GM19395 (cell line): ENCODE results near the gene SDR42E1.
"Not testable (repeated sequence)": the region's sequence is repeated elsewhere in the genome, so short reads cannot be mapped to it uniquely, and the experiment has no call there.

Source experiments
- ATAC-seq: cut with Tn5 transposase; IDR thresholded peaks from one replicate; pipeline ENCODE4 v1.9.1; 2021; ENCODE audit warnings: mild to moderate bottlenecking, moderate library complexity; ENCODE audit not compliant: unreplicated experiment

SDR42E1 gene

DNA sequence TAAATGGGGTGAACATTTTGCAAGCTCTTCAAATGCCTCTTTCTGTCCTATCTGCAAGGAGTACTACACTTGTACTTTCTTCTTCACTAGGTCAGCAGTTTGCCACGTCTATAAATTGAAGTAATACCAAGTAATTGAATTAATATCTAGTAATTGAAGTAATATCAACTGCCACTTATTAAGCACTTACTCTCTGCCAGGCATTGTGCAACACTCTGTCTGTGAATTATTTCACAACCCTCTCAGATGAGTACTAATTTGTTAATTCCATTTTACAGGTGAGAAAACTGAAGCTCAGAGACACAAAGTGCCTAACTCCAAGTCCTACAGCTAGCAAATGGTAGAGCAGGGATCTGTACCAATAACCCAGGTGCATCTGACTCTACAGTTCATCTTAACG, 4.1 kb downstream of the SDR42E1 start:
- ATAC-seq = no peak

DNA sequence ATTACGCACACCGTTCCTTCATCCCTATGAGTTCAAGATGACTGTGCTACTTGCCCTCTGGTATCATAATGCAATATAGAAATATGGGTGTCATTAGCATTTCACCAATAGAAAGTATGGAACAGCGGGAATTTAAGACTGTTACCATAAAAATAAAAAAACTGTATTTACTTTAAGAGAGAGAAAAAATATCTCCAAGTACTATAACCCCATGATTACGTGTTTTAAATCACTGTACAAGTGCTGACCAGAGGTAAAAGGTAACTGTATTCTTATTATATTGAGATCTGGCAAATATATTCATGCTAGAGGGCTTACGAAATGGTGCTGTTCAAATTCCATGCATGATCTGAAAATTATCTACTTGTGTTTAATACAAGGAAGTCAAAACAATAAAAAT, 5.2 kb downstream of the SDR42E1 start:
- no peak for ATAC-seq

- ATAC-seq = no peak
These were observed 6.0 kb downstream of the SDR42E1 start for GRCh38 chr16:82005027-82005830.

GRCh38 chr16:82004601-82005000, 6.7 kb downstream of the SDR42E1 start:
- no peak for ATAC-seq

DNA sequence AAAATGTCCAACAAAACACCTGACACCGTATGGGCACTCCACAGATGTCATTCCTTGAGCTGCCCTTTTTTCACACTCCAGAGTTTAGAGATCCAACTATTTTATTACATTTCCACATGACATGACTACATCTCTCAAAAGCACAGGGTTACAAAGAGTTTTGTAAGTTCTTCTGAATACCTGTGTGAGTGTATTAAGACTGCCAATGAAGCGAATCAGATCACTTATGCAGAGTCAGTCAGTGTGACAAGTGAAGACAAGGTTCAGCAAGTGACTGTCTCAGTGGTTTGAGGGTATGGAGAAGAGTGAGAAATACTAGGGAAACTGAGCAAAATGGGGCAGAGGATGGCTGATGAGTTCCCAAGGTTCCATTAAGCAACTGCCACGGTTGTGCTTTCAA, 8.4 kb downstream of the SDR42E1 start:
- ATAC-seq = no peak

GRCh38 chr16:81997738-81998137, 13.5 kb downstream of the SDR42E1 start:
- ATAC-seq = no peak

GRCh38 chr16:81996664-81997509, 14.4 kb downstream of the SDR42E1 start:
- ATAC-seq = no peak

DNA sequence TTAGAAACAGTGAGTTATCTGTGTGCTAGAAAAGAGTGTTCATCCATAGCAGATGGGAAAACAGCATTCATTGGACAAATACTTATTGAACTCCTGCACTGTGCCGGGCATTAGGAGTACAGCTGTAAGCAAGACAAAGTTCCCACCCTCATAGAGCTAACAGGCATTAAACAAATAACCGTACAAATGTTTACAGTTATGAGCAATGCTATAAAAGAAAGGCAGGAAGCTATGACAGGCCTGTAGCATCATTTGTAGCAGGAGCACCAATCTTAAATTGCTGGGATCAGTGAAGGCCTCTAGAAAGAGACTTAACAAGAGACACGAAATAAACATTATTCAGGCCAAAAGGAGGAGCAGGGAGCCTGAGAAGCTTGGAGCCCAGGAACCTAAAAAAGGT, 15.6 kb downstream of the SDR42E1 start:
- ATAC-seq = no peak

DNA sequence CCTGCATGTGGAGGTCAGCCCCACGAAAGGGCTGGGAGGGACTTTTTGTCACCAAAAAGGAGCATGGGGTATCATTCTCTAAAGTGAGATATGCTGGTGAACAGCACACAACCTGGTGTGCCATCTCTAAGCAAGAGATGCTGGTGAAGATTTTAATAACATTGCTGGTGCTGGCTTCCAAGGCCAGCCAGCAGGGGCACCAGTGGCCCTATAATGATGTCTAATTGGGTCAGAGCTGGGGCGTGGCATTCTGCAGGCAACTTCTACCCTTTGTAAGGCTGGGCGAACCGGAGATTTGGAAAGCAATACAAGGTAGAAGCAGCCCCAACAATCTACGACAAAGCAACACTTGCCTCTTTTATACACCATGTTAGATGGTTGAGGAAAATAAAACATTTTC, 16.8 kb downstream of the SDR42E1 start:
- no peak for ATAC-seq

DNA sequence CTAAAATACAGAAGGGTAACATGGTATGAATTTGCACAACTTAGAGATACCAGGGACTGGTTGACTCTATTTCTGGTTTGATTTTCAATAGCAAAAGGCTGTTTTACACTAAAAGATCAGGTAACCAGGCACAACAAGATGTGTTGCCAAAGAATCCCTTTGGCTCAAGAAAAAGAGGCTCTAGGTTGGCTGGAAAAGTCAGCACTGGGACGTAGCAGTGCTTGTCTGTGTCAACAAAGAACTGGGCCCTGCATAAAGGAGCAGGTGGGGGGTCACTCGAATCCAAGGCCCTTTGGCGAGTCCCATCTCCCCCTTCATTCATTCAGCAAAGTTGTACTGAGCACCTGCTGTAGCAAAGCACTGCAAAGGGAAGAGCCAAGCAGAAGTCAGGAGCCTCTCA, 18.4 kb downstream of the SDR42E1 start:
- ATAC-seq = no peak

- ATAC-seq = no peak
These were observed 23.6 kb downstream of the SDR42E1 start for GRCh38 chr16:81987706-81988105.

DNA sequence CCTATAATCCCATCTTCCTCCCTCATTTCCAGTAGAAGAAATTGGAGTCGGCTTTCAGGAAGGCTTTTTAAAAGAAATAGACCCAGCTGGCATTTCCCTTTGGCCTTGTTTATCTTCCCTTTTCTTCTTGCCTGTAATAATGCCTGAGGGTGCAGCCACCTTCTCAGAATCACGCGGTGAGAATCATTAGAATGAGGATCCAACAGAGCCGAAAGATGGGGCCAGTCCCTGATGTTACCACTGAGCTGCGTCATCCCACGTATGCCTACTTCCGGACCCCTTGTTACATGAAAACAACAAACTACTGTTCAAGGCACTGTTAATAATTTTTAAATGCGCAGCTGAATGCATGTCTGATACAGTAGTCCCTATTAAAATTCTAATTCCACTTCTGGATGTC, 24.1 kb downstream of the SDR42E1 start:
- ATAC-seq = no peak

GRCh38 chr16:81977335-81977942, 33.8 kb downstream of the SDR42E1 start:
- ATAC-seq = not testable (repeated sequence)

GRCh38 chr16:81975637-81976036, 35.6 kb downstream of the SDR42E1 start:
- ATAC-seq = no peak

DNA sequence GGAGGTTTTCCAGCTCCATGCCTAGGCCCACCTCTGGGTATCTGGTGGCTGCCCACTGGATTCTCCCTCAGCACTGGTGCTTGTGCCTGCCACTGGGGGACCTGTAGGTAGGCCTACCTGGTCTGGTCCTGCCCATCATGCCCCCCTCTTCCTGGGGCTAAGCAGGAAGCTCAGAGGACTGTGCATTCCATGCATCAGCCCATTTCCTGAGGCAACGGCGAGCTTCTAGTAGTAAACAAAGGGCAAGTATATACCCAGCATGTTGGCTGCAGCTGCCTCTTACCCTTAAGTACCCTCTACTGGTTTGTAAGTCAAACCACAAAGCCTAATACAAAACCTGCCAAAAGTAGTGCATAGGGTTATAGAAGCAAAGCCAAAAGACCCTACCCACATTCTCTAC, 37.5 kb downstream of the SDR42E1 start:
- no peak for ATAC-seq

DNA sequence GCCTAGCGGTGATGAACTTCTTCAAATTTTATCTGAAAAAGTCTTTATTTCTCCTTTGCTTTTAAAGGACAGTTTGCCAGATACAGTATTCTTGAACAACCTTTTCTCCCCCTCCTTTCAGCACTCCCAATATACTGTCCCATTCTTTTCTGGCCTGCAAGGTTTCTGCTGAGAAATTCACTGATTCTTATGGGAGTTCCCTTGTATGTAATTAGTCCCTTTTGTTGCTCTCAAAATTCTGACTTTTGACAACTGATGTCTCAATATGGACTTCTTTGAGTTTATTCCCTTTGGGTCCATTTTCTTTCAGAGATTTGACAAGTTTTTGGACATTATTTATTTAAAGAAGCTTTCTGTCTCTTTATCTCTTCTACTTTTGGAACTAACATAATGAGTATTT, 39.4 kb downstream of the SDR42E1 start:
- ATAC-seq = no peak

DNA sequence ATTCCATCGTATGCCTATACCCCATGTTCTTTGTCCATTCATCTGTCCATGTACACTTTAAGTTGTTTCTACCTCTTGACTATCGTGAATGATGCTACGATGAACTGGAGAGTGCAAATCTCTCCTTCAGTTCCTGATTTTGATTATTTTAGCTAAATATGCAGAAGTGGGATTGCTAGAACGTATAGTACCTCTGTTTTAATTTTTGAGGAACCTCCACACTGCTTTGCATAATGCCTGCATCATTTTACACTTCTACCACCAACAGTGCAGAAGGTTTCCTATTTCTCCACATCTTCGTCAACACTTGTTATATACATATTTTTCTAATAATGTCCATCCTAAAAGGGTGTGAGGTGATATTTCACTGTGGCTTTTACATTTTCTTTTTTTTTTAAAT, 43.9 kb downstream of the SDR42E1 start:
- ATAC-seq = no peak

GRCh38 chr16:81964808-81965207, 46.5 kb downstream of the SDR42E1 start:
- no peak for ATAC-seq

DNA sequence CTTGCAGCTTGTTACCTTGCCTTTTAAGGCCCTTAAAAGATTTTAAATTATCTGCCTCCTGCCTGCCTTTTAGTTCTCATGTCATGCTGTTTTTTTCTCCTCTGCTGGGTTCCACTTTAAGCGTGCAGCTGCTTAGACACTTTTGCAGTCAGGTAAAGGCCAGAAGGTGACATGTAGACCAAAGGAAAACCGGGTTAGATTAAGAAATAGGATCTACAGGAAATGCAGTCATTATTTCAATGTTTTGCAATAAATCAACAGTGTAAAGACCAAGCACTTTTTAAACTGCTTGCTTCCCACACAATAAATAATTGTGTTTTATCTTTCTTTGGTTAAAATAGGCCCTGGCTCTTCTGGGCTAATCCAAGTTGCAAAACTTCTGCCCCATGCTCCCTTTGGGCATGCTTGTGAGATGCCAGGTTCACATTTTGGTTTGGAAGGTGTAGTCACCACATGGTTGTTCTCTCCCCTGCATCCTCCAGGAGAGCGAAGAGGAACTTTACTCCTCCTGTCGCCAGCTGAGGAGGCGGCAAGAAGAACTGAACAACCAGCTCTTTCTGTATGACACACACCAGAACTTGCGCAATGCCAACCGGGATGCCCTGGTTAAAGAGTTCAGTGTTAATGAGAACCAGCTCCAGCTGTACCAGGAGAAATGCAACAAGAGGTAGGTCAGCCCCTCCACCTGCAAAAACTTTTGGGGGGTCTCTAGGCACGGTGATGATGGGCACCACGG, 54.9 kb downstream of the SDR42E1 start:
- ATAC-seq = no peak

- no peak for ATAC-seq
These were observed 59.7 kb downstream of the SDR42E1 start for GRCh38 chr16:81951564-81951963.

- no peak for ATAC-seq
These were observed 65.1 kb downstream of the SDR42E1 start for GRCh38 chr16:81946206-81946605.
